SK-N-MC (cell line): ENCODE results near the gene NEK11.
A peak's percentile ranks its signal among the peaks of the same experiment; 100 is the strongest.

Experiments used
- DNase-seq: peaks from one replicate; pipeline ENCODE4 v3.0.0-alpha.2; 2011; ENCODE audit warnings: low read depth, low spot score
- H3K27ac ChIP-seq: fragments of 200-600 bp; sonication (generic); 2 replicates; pipeline ENCODE4 v1.5.1; 2016; ENCODE audit warnings: mixed run types
- H3K36me3 ChIP-seq: fragments of 200-600 bp; sonication (generic); 2 replicates; pipeline ENCODE4 v1.6.1; 2017; ENCODE audit warnings: antibody characterized with exemption, low read length, mixed read lengths; ENCODE audit not compliant: insufficient read depth
- H3K4me3 ChIP-seq: fragments of 200-600 bp; sonication (generic); 2 replicates; pipeline ENCODE4 v1.5.1; 2016
- H3K9ac ChIP-seq: fragments of 200-600 bp; sonication (generic); 2 replicates; pipeline ENCODE4 v1.8.0; 2017; ENCODE audit warnings: mixed run types, mixed read lengths; ENCODE audit not compliant: insufficient read length
- H3K9me3 ChIP-seq: fragments of 200-600 bp; sonication (generic); 2 replicates; pipeline ENCODE4 v1.6.1; 2017; ENCODE audit warnings: low read depth, mild to moderate bottlenecking, antibody characterized with exemption, low read length, moderate library complexity, mixed read lengths
- EZH2 ChIP-seq: fragments of 200-600 bp; sonication (generic); IDR thresholded peaks from one replicate; pipeline ENCODE4 v1.6.1; 2017; ENCODE audit warnings: antibody characterized with exemption
- FOXP2 ChIP-seq: optimal IDR thresholded peaks from 2 replicates; pipeline ENCODE3; 2011; ENCODE audit warnings: mild to moderate bottlenecking, moderate library complexity; ENCODE audit not compliant: insufficient read depth; ENCODE audit errors: extremely low read length, control extremely low read depth
- POLR2AphosphoS5 ChIP-seq: IDR thresholded peaks from 2 replicates; pipeline ENCODE4 v1.6.1; 2012; ENCODE audit warnings: mild to moderate bottlenecking, low read depth, low read length, borderline replicate concordance

NEK11 gene

GRCh38 chr3:131216801-131217200 is 190.1 kb downstream of the NEK11 start:
- Histone ChIP-seq H3K4me3 (0 out of 2 replicates have a peak overlapping the region, but pooled peaks have one; percentile 16), H3K27ac (peak overlapping the region; percentile 68; the same call in 1 of the 2 replicates), H3K36me3 (no peaks in the 10 kb centered on the region), H3K9me3 (no peaks in the 10 kb centered on the region), H3K9ac (no peak overlapping the region)
- no peak for DNase-seq
- TF ChIP-seq POLR2AphosphoS5 (no peak), FOXP2 (no peak), EZH2 (no peak)

GRCh38 chr3:131217296-131217741 is 190.6 kb downstream of the NEK11 start:
- H3K36me3 ChIP-seq: no peaks in the 10 kb centered on the region
- H3K27ac ChIP-seq: peak overlapping the region; percentile 68; the same call in 1 of the 2 replicates
- TF ChIP-seq EZH2: no peak
- no peak for TF ChIP-seq POLR2AphosphoS5
- TF ChIP-seq FOXP2: no peak
- no peak for DNase-seq
- H3K9me3 ChIP-seq: no peaks in the 10 kb centered on the region
- H3K9ac ChIP-seq: no peak overlapping the region
- H3K4me3 ChIP-seq: no peak overlapping the region

GRCh38 chr3:131218196-131218595 is 191.5 kb downstream of the NEK11 start:
- Histone ChIP-seq H3K27ac (no peak overlapping the region), H3K4me3 (no peak overlapping the region), H3K9me3 (no peaks in the 10 kb centered on the region), H3K36me3 (no peaks in the 10 kb centered on the region), H3K9ac (no peak overlapping the region)
- no peak for DNase-seq
- TF ChIP-seq POLR2AphosphoS5 (no peak), FOXP2 (no peak), EZH2 (no peak)

GRCh38 chr3:131221731-131222130 is 195.1 kb downstream of the NEK11 start:
- TF ChIP-seq POLR2AphosphoS5: no peak
- no peak for TF ChIP-seq FOXP2
- no peak for TF ChIP-seq EZH2
- peak; percentile 55 for DNase-seq
- H3K9ac ChIP-seq: peak overlapping the region; percentile 8
- H3K9me3 ChIP-seq: no peaks in the 10 kb centered on the region
- H3K27ac ChIP-seq: peak overlapping the region; percentile 88
- H3K36me3 ChIP-seq: no peaks in the 10 kb centered on the region
- peak overlapping the region; percentile 35 for H3K4me3 ChIP-seq

- no peak for DNase-seq
- Histone ChIP-seq H3K27ac (peak overlapping the region; percentile 88; the same call in 1 of the 2 replicates), H3K9ac (no peak overlapping the region), H3K9me3 (no peaks in the 10 kb centered on the region), H3K36me3 (no peaks in the 10 kb centered on the region), H3K4me3 (no peak overlapping the region)
- TF ChIP-seq FOXP2: no peak
These were observed 195.9 kb downstream of the NEK11 start for GRCh38 chr3:131222599-131222998.

GRCh38 chr3:131223373-131224289 is 197.0 kb downstream of the NEK11 start:
- Histone ChIP-seq H3K9ac (no peak overlapping the region), H3K9me3 (no peaks in the 10 kb centered on the region), H3K4me3 (no peak overlapping the region), H3K27ac (peak overlapping the region; percentile 33), H3K36me3 (no peaks in the 10 kb centered on the region)
- TF ChIP-seq FOXP2: no peak
- no peak for TF ChIP-seq POLR2AphosphoS5
- no peak for TF ChIP-seq EZH2
- DNase-seq: no peak

GRCh38 chr3:131224886-131225550 is 198.3 kb downstream of the NEK11 start:
- H3K36me3 ChIP-seq: no peaks in the 10 kb centered on the region
- TF ChIP-seq EZH2 (no peak), FOXP2 (no peak), POLR2AphosphoS5 (no peak)
- H3K9ac ChIP-seq: no peak overlapping the region
- H3K27ac ChIP-seq: peak overlapping the region; percentile 80
- H3K4me3 ChIP-seq: 0 out of 2 replicates have a peak overlapping the region, but pooled peaks have one; percentile 0
- no peaks in the 10 kb centered on the region for H3K9me3 ChIP-seq
- DNase-seq: no peak

- Histone ChIP-seq H3K9me3 (no peaks in the 10 kb centered on the region), H3K9ac (no peak overlapping the region), H3K36me3 (no peaks in the 10 kb centered on the region), H3K27ac (peak overlapping the region; percentile 44; the same call in 1 of the 2 replicates), H3K4me3 (no peak overlapping the region)
- TF ChIP-seq EZH2 (no peak), POLR2AphosphoS5 (no peak), FOXP2 (no peak)
- DNase-seq: no peak
These were observed 201.8 kb downstream of the NEK11 start for GRCh38 chr3:131228522-131228921.
